ENCODE measurements around the gene ERBB3.

- TF ChIP-seq CTCF (IDR thresholded peaks at IDR 0.05) (no peak), POLR2A (IDR thresholded peaks at IDR 0.05) (no peak), POLR2AphosphoS5 (IDR thresholded peaks at IDR 0.05) (no peak)
Measured at GRCh38 chr12:56097738-56098137, 17.8 kb downstream of the ERBB3 start.

All from upper lobe of left lung (tissue), 4 donors.